ENCODE measurements around the gene SH2D5.

DNA sequence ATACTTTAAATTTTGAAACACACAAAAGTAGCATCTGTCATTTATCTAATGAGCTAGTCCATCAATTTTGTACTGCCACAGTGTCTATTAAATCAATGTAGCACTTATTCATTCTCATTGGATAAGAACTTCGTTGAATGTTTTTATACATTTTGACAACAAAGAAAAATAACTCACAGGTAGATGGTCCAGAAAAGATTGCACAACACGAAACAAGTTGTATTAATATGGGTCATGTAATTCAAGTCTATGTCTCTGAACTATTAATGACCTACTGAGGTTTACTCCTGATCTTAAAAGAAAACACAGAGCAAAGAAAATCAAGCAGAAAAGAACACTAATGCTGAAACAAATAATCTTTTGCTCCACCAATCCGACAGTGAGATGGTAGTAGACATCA, 39.3 kb upstream of the SH2D5 start:
- no peak for TF ChIP-seq EGR1 (IDR thresholded peaks at IDR 0.05)
- no peak for TF ChIP-seq YY1 (IDR thresholded peaks at IDR 0.05; ENCODE audit: low read depth)
- no peak for TF ChIP-seq EP300 (IDR thresholded peaks at IDR 0.05; ENCODE audit: borderline replicate concordance)
- TF ChIP-seq, protein P1, sequence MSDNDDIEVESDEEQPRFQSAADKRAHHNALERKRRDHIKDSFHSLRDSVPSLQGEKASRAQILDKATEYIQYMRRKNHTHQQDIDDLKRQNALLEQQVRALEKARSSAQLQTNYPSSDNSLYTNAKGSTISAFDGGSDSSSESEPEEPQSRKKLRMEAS (IDR thresholded peaks at IDR 0.05), result no peak
- no peak for TF ChIP-seq CEBPB (IDR thresholded peaks at IDR 0.05)
- no peak for TF ChIP-seq TAF1 (IDR thresholded peaks at IDR 0.05; ENCODE audit: low read depth)
- no peak for TF ChIP-seq RAD21 (IDR thresholded peaks at IDR 0.05; ENCODE audit: low read depth)
- no peak for TF ChIP-seq TCF12 (IDR thresholded peaks at IDR 0.05; ENCODE audit: low read depth)

Data from Ishikawa (cell line).